Measurements from ENCODE around the gene ZNF718.
"Not testable (repeated sequence)": the region's sequence is repeated elsewhere in the genome, so short reads cannot be mapped to it uniquely, and the experiment has no call there.

Gene ZNF718

DNA sequence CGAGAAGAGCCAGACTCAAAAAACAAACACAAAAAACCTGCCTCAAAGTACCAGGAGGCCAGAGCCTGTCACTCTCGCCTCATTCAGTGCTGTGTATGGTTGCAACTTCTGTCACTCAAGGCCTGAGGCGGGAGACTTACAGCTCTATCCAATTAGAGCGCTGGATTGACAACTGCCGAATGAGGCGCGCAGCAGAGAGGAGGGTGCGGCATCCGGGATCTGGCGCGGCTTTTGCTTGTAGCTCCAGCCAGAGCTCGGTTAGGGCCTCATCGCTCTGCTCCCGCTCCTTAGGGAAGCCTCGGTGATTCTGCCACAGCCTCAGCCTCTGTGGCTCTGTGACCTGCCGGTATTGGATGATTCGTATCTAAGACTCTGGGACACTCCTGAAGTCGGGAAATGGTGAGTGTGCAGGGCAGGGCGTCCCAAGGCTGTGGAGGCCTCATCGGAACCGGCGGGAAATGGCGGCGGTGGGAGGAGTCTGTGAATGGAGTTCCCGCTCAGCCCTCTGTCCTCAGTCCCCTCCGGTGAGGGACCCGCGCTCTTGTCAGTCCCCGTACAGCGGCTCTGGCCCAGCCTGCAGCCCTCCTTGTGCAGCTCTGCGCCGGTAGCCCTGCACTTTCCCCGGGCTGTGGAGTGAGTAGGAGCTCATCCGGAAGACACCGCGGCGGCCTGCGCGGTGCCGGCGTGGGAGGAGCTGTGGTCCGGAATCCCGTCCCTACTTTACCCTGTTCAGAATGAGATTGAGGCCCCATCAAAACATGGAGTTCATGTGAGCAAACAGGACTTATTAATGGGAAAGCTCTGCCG lies at the start of gene ZNF718:
TSS of gene ZNF718 (plus strand) at position 227 of the 807 bp plus-strand sequence. CDS start at position 397, 170 bp downstream.
- Mint-ChIP-seq H3K36me3 (ENCODE audit: low read depth) (peaks cover 38% of the 10 kb centered on the region), H3K4me3 (peak within 1 kb of the TSS; percentile 94), H3K4me1 (ENCODE audit: low read depth) (peaks cover 21% of the 10 kb centered on the region), H3K27ac (peak within 1 kb of the TSS; percentile 96), H3K9me3 (peaks cover 34% of the 10 kb centered on the region), H3K27me3 (ENCODE audit: low read depth) (no peaks in the 10 kb centered on the region)

- Mint-ChIP-seq H3K36me3 (ENCODE audit: low read depth) (peaks cover 27% of the 10 kb centered on the region), H3K4me1 (ENCODE audit: low read depth) (no peaks in the 10 kb centered on the region), H3K27ac (no peak overlapping the region), H3K4me3 (no peak overlapping the region), H3K9me3 (peaks cover 66% of the 10 kb centered on the region), H3K27me3 (ENCODE audit: low read depth) (no peaks in the 10 kb centered on the region)
Measured at GRCh38 chr4:85951-86350, 38.4 kb upstream of the ZNF718 start.

- H3K4me3 Mint-ChIP-seq; H3K27me3 Mint-ChIP-seq (ENCODE audit: low read depth); H3K4me1 Mint-ChIP-seq (ENCODE audit: low read depth); H3K27ac Mint-ChIP-seq: not testable (repeated sequence)
- H3K36me3 Mint-ChIP-seq (ENCODE audit: low read depth): peaks cover 26% of the 10 kb centered on the region
- peaks cover 66% of the 10 kb centered on the region for H3K9me3 Mint-ChIP-seq
Measured at GRCh38 chr4:86559-87324, 37.6 kb upstream of the ZNF718 start.

DNA sequence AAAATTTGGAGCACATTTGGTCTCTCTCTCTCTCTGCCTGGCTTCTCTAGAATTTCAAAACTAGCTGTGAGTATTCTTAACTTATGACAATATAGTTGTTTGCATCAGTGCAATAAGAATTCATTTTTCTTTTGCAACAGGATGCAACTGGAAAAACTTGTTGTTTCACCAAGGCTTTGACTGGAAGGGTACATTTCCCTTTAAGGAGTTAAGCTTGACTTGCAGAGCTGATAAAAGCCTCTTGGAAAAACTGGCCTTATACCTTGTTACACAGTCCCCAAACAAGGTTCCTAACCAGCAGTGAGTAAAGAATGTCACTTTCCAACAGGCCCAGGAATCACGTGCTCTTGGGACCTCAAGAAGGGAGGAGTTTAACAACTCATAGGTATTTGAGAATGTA lies 25.9 kb upstream of the ZNF718 start:
- H3K36me3 Mint-ChIP-seq (ENCODE audit: low read depth): peaks cover 4% of the 10 kb centered on the region
- peaks cover 58% of the 10 kb centered on the region for H3K9me3 Mint-ChIP-seq
- no peak overlapping the region for H3K27ac Mint-ChIP-seq
- H3K27me3 Mint-ChIP-seq (ENCODE audit: low read depth): no peaks in the 10 kb centered on the region
- no peak overlapping the region for H3K4me3 Mint-ChIP-seq
- no peaks in the 10 kb centered on the region for H3K4me1 Mint-ChIP-seq (ENCODE audit: low read depth)

GRCh38 chr4:99863-100262 lies 24.4 kb upstream of the ZNF718 start:
- no peak overlapping the region for H3K27ac Mint-ChIP-seq
- H3K4me1 Mint-ChIP-seq (ENCODE audit: low read depth): no peaks in the 10 kb centered on the region
- H3K27me3 Mint-ChIP-seq (ENCODE audit: low read depth): no peaks in the 10 kb centered on the region
- H3K36me3 Mint-ChIP-seq (ENCODE audit: low read depth): peaks cover 2% of the 10 kb centered on the region
- H3K9me3 Mint-ChIP-seq: peaks cover 51% of the 10 kb centered on the region
- no peak overlapping the region for H3K4me3 Mint-ChIP-seq

DNA sequence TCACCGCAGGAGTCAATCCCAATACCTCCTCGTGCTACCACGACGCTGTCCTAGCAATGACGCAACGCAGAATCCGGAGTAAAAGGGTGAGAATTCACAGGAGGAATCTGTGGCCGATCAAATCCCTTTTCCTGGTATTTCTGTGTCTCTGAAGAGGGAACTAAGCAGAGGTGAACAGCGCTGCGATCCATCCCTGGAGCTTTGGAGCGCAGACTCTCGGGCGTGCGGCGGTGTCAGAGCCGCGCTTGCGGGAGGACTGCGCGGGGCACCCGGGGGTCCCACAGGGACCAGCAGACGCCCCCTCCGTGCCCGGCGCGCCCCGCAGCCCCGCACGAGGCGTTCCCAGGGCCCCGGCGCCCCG lies 17.2 kb upstream of the ZNF718 start:
- no peak overlapping the region for H3K27ac Mint-ChIP-seq
- no peaks in the 10 kb centered on the region for H3K4me1 Mint-ChIP-seq (ENCODE audit: low read depth)
- H3K9me3 Mint-ChIP-seq: peaks cover 78% of the 10 kb centered on the region
- no peak overlapping the region for H3K4me3 Mint-ChIP-seq
- peaks cover 22% of the 10 kb centered on the region for H3K27me3 Mint-ChIP-seq (ENCODE audit: low read depth)
- H3K36me3 Mint-ChIP-seq (ENCODE audit: low read depth): peaks cover 13% of the 10 kb centered on the region

DNA sequence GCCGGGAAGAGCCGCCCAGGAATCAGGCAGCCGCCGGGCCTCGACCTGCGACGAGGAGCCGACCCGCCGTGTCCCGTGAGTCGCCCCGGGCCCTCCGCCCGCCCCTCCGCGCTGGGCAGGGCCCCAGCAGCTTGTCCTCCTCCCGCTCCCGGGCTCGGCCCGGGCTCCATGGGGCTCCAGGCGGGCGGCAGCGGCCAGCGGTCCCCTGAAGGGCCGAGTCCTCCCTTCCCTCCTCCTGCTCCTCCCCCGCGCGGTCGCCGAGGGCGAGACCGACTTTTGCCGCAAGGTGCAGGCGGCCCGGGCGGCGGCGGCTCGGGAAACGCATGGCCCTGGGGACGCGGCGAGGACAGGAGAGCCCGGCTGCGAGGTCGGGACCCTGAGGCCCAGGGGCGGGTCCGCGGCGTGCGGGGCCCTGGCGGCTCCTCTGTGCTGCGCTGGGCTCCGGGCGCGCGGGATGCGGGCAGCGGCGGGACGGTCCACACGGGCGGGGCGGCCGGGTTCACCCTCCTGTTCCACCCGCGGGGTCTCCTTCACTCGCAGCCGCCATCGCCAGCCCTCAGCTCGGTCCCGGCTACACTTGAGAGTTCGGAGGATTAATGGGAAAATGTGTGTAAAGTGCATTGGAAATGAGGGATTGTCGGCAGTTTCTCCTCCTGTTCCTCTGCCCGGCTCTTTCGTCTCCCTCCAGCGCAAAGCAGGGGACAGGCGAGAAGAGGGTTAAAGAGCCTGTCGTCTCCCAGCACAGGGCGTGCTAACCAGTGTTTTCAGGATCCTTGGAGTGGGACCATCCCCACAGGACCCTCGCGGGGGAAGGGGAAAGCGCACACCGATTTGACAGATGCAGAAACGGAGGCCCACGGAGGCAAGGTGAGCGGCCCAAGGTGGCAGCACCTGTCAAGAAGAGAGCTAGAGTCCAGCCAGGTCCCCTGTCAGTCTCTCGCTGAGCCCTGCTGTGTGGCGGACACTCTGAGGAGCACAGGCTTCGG lies 16.6 kb upstream of the ZNF718 start:
- no peaks in the 10 kb centered on the region for H3K4me1 Mint-ChIP-seq (ENCODE audit: low read depth)
- peaks cover 22% of the 10 kb centered on the region for H3K27me3 Mint-ChIP-seq (ENCODE audit: low read depth)
- H3K4me3 Mint-ChIP-seq: no peak overlapping the region
- peaks cover 11% of the 10 kb centered on the region for H3K36me3 Mint-ChIP-seq (ENCODE audit: low read depth)
- no peak overlapping the region for H3K27ac Mint-ChIP-seq
- H3K9me3 Mint-ChIP-seq: peaks cover 74% of the 10 kb centered on the region

- no peak overlapping the region for H3K27ac Mint-ChIP-seq
- peaks cover 8% of the 10 kb centered on the region for H3K36me3 Mint-ChIP-seq (ENCODE audit: low read depth)
- no peaks in the 10 kb centered on the region for H3K4me1 Mint-ChIP-seq (ENCODE audit: low read depth)
- peaks cover 80% of the 10 kb centered on the region for H3K9me3 Mint-ChIP-seq
- H3K4me3 Mint-ChIP-seq: no peak overlapping the region
- peaks cover 12% of the 10 kb centered on the region for H3K27me3 Mint-ChIP-seq (ENCODE audit: low read depth)
Measured at GRCh38 chr4:112771-113170, 11.5 kb upstream of the ZNF718 start.

GRCh38 chr4:113732-114131 lies 10.6 kb upstream of the ZNF718 start:
- Mint-ChIP-seq H3K36me3 (ENCODE audit: low read depth) (peaks cover 8% of the 10 kb centered on the region), H3K9me3 (peaks cover 77% of the 10 kb centered on the region), H3K4me3 (no peak overlapping the region), H3K4me1 (ENCODE audit: low read depth) (no peaks in the 10 kb centered on the region), H3K27me3 (ENCODE audit: low read depth) (peaks cover 6% of the 10 kb centered on the region), H3K27ac (no peak overlapping the region)

- no peak overlapping the region for H3K4me3 Mint-ChIP-seq
- H3K9me3 Mint-ChIP-seq: peaks cover 77% of the 10 kb centered on the region
- H3K27me3 Mint-ChIP-seq (ENCODE audit: low read depth): peaks cover 2% of the 10 kb centered on the region
- peaks cover 4% of the 10 kb centered on the region for H3K36me3 Mint-ChIP-seq (ENCODE audit: low read depth)
- no peaks in the 10 kb centered on the region for H3K4me1 Mint-ChIP-seq (ENCODE audit: low read depth)
- H3K27ac Mint-ChIP-seq: no peak overlapping the region
Measured at GRCh38 chr4:114149-114548, 10.2 kb upstream of the ZNF718 start.

DNA sequence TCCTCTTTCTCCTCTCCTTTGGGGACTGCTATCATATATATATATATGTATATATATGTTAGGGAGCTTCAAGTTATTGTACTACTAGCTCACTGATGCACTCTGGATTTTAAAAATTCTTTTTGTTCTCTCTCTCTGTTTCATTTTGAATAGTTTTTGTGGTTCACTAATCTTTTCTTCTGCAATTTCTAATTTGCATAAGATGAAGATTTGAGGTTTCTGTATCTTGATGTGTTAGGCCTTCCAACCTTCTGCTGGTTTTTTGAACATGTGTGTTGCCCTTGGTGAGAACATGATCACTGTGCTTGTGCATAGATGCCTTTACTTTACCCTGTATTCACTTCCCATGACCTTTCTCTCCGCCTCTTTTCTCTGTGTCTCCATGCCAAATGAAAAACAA lies 7.8 kb upstream of the ZNF718 start:
- peaks cover 78% of the 10 kb centered on the region for H3K9me3 Mint-ChIP-seq
- H3K4me1 Mint-ChIP-seq (ENCODE audit: low read depth): peaks cover 8% of the 10 kb centered on the region
- no peak overlapping the region for H3K4me3 Mint-ChIP-seq
- H3K27ac Mint-ChIP-seq: no peak overlapping the region
- H3K36me3 Mint-ChIP-seq (ENCODE audit: low read depth): peaks cover 9% of the 10 kb centered on the region
- H3K27me3 Mint-ChIP-seq (ENCODE audit: low read depth): no peaks in the 10 kb centered on the region

- no peaks in the 10 kb centered on the region for H3K27me3 Mint-ChIP-seq (ENCODE audit: low read depth)
- peak overlapping the region; percentile 71 for H3K4me3 Mint-ChIP-seq
- peaks cover 33% of the 10 kb centered on the region for H3K36me3 Mint-ChIP-seq (ENCODE audit: low read depth)
- H3K9me3 Mint-ChIP-seq: peaks cover 56% of the 10 kb centered on the region
- peaks cover 16% of the 10 kb centered on the region for H3K4me1 Mint-ChIP-seq (ENCODE audit: low read depth)
- peak overlapping the region; percentile 87 for H3K27ac Mint-ChIP-seq
Measured at GRCh38 chr4:120616-121015, 3.7 kb upstream of the ZNF718 start.

GRCh38 chr4:121408-122084 lies 2.8 kb upstream of the ZNF718 start:
- peak overlapping the region; percentile 87 for H3K27ac Mint-ChIP-seq
- peaks cover 57% of the 10 kb centered on the region for H3K9me3 Mint-ChIP-seq
- no peaks in the 10 kb centered on the region for H3K27me3 Mint-ChIP-seq (ENCODE audit: low read depth)
- H3K4me3 Mint-ChIP-seq: peak overlapping the region; percentile 71
- H3K36me3 Mint-ChIP-seq (ENCODE audit: low read depth): peaks cover 38% of the 10 kb centered on the region
- H3K4me1 Mint-ChIP-seq (ENCODE audit: low read depth): peaks cover 21% of the 10 kb centered on the region

DNA sequence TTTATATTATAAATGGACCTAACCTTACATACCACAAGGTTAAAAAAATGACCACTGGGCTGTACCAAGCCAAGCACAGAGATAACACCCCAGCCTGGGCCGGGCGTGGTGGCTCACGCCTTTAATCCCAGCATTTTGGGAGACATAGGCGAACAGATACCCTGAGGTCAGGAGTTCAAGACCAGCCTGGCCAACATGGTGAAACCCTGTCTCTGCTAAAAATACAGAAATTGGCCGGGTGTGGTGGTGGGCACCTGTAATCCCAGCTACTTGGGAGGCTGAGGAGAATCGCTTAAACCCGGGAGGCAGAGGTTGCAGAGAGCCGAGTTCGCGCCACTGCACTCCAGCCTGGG lies 403 bp upstream of the ZNF718 start:
- Mint-ChIP-seq H3K4me1 (ENCODE audit: low read depth) (peaks cover 21% of the 10 kb centered on the region), H3K27ac (peak overlapping the region; percentile 96), H3K9me3 (peaks cover 39% of the 10 kb centered on the region), H3K36me3 (ENCODE audit: low read depth) (peaks cover 38% of the 10 kb centered on the region), H3K4me3 (peak overlapping the region; percentile 94)
- H3K27me3 Mint-ChIP-seq (ENCODE audit: low read depth): not testable (repeated sequence)
